HCT116 (cell line): ENCODE data around the gene SPRED3.

Source experiments
- ATF3 ChIP-seq: IDR thresholded peaks from 2 replicates; pipeline ENCODE4 v1.6.1; 2012
- CEBPB ChIP-seq: IDR thresholded peaks from 2 replicates; pipeline ENCODE4 v1.6.1; 2012; ENCODE audit warnings: low read depth
- CTCF ChIP-seq, 3 experiments: fragments of 200-600 bp in 1 of 3; sonication (generic) in 1 of 3; IDR thresholded peaks in 2 of 3; conservative IDR thresholded peaks in 1 of 3; 2 replicates each; pipeline ENCODE4 v1.5.1; 2012 to 2017; ENCODE audit warnings: low read depth in 2 of 3, low read length in 2 of 3, antibody characterized with exemption in 1 of 3, borderline replicate concordance in 1 of 3, control low read depth in 1 of 3, mild to moderate bottlenecking in 1 of 3, mixed read lengths in 1 of 3, mixed run types in 1 of 3, moderate library complexity in 1 of 3; ENCODE audit not compliant: insufficient read depth in 1 of 3
- EGR1 ChIP-seq: IDR thresholded peaks from 2 replicates; pipeline ENCODE4 v1.6.1; 2012; ENCODE audit warnings: low read depth
- EZH2 ChIP-seq: fragments of 200-600 bp; sonication (generic); IDR thresholded peaks from 2 replicates; pipeline ENCODE4 v1.6.1; 2017; ENCODE audit warnings: antibody characterized with exemption, mixed run types
- EZH2phosphoT487 ChIP-seq: fragments of 200-600 bp; IDR thresholded peaks from 2 replicates; pipeline ENCODE4 v1.6.1; 2018; ENCODE audit warnings: antibody characterized with exemption, borderline replicate concordance
- JUND ChIP-seq: IDR thresholded peaks from 2 replicates; pipeline ENCODE4 v1.6.1; 2012
- POLR2A ChIP-seq: IDR thresholded peaks from 2 replicates; pipeline ENCODE4 v1.7.0; 2011; ENCODE audit warnings: borderline replicate concordance; ENCODE audit not compliant: insufficient read depth, insufficient read length; ENCODE audit errors: extremely low read depth
- POLR2AphosphoS5 ChIP-seq: IDR thresholded peaks from 2 replicates; pipeline ENCODE4 v1.6.1; 2011; ENCODE audit warnings: mild to moderate bottlenecking, low read depth, low read length, moderate library complexity
- RAD21 ChIP-seq: IDR thresholded peaks from 2 replicates; pipeline ENCODE4 v1.6.1; 2012; ENCODE audit warnings: low read depth, mild to moderate bottlenecking
- REST ChIP-seq: IDR thresholded peaks from 2 replicates; pipeline ENCODE4 v1.6.1; 2012; ENCODE audit warnings: low read depth
- SP1 ChIP-seq: IDR thresholded peaks from 2 replicates; pipeline ENCODE4 v1.6.1; 2012; ENCODE audit warnings: low read depth
- ZBTB33 ChIP-seq: IDR thresholded peaks from 2 replicates; pipeline ENCODE4 v1.6.1; 2011; ENCODE audit warnings: mild to moderate bottlenecking, low read length, moderate library complexity; ENCODE audit not compliant: insufficient replicate concordance; ENCODE audit errors: extremely low read depth
- TF ChIP-seq, protein P1 (sequence below): IDR thresholded peaks from 2 replicates; pipeline ENCODE4 v1.6.1; 2012

DNA sequence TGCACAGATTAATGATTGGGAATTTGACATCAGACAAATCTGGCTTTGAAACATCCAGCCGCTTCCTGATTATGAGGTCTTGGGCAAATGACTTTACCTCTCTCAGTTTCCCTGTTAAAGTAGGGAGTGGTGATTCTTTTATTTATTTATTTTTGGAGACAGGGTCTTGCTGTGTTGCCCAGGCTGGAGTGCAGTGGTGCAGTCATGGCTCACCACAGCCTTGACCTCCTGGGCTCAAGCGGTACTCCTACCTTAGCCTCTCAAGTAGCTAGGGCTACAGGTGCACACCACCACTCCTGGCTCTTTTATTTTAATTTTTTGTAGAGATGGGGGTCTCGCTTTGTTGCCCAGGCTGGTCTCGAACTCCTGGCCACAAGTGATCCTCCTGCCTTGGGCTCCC is 11.4 kb upstream of the SPRED3 start:
- no peak for TF ChIP-seq ATF3
- no peak for TF ChIP-seq CTCF (IDR thresholded peaks at IDR 0.05 in 2 of 3, conservative IDR thresholded peaks at IDR 0.05 in 1 of 3; ENCODE audit: borderline replicate concordance in 1 of 3, insufficient read depth in 1 of 3, low read depth in 2 of 3, low read length in 2 of 3)
- no peak for TF ChIP-seq POLR2AphosphoS5
- no peak for TF ChIP-seq EZH2
- TF ChIP-seq REST = no peak
- TF ChIP-seq EZH2phosphoT487 = no peak
- TF ChIP-seq EGR1 = no peak
- no peak for TF ChIP-seq SP1
- no peak for TF ChIP-seq CEBPB
- TF ChIP-seq ZBTB33 = no peak
- TF ChIP-seq POLR2A = no peak
- no peak for TF ChIP-seq RAD21
- TF ChIP-seq, protein P1, sequence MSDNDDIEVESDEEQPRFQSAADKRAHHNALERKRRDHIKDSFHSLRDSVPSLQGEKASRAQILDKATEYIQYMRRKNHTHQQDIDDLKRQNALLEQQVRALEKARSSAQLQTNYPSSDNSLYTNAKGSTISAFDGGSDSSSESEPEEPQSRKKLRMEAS = no peak
- no peak for TF ChIP-seq JUND
